Mesothelial cell of epicardium (in vitro differentiated cells): Measurements from ENCODE around the gene SEPTIN6. TPM values are rescaled to one million over a fixed set of nuclear protein-coding genes. Genes with fewer than 3 reads are reported as not detected.

ENCODE experiments used
- DNase-seq, 2 experiments: peaks; one replicate each; pipeline ENCODE4 v3.0.0; 2021; ENCODE audit warnings: low spot score in 2 of 2; ENCODE audit not compliant: unreplicated experiment in 2 of 2
- H3K27ac Mint-ChIP-seq: 2 replicates; pipeline ENCODE4 v1.8.0; 2021; ENCODE audit warnings: mixed read lengths
- H3K27me3 Mint-ChIP-seq: 2 replicates; pipeline ENCODE4 v1.8.0; 2021; ENCODE audit warnings: low read depth, mixed read lengths
- H3K36me3 Mint-ChIP-seq: 2 replicates; pipeline ENCODE4 v1.8.0; 2021; ENCODE audit warnings: mixed read lengths
- H3K4me1 Mint-ChIP-seq: 2 replicates; pipeline ENCODE4 v1.8.0; 2021; ENCODE audit warnings: mixed read lengths
- H3K4me3 Mint-ChIP-seq: 2 replicates; pipeline ENCODE4 v1.8.0; 2021; ENCODE audit warnings: mild to moderate bottlenecking, moderate library complexity, mixed read lengths
- H3K9me3 Mint-ChIP-seq: 2 replicates; pipeline ENCODE4 v1.8.0; 2021; ENCODE audit warnings: mixed read lengths
- total RNA-seq: library from RNA; stranded (reverse); gene quantifications from 3 replicates; pipeline ENCODE4 v1.2.1, GENCODE V29; 2021
- TF ChIP-seq, protein P1 (sequence below): fragments of 200-600 bp; sonication (generic); IDR thresholded peaks from one replicate; pipeline ENCODE4 v1.5.0; 2021; ENCODE audit warnings: antibody characterized with exemption; ENCODE audit not compliant: unreplicated experiment

Gene SEPTIN6
- total RNA-seq, 1 donor from 2014 or later = 62.7 TPM

DNA sequence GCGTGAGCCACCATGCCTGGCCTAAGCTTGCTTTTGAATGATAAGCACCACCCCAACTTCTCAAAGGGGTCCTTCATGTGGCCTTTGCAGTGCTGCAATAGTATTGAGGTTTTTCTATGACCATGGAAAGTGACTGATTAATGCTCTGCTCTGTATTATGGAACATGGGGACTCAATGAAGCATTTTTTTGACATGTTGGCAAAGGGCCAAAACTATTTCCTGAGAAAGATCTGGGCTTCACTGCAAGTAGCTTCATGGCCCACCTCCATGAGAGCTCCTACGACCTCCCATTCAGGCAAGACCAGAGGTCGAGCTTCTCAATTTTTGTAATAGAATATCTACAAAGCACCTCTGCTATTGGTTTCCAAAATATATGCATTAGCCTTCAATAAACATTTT, 16.7 kb upstream of the SEPTIN6 start:
- Mint-ChIP-seq H3K9me3 (peaks cover 34% of the 10 kb centered on the region), H3K4me3 (no peak overlapping the region), H3K36me3 (no peaks in the 10 kb centered on the region), H3K27ac (no peak overlapping the region), H3K4me1 (no peaks in the 10 kb centered on the region), H3K27me3 (no peaks in the 10 kb centered on the region)
- DNase-seq = no peak
- TF ChIP-seq, protein P1, sequence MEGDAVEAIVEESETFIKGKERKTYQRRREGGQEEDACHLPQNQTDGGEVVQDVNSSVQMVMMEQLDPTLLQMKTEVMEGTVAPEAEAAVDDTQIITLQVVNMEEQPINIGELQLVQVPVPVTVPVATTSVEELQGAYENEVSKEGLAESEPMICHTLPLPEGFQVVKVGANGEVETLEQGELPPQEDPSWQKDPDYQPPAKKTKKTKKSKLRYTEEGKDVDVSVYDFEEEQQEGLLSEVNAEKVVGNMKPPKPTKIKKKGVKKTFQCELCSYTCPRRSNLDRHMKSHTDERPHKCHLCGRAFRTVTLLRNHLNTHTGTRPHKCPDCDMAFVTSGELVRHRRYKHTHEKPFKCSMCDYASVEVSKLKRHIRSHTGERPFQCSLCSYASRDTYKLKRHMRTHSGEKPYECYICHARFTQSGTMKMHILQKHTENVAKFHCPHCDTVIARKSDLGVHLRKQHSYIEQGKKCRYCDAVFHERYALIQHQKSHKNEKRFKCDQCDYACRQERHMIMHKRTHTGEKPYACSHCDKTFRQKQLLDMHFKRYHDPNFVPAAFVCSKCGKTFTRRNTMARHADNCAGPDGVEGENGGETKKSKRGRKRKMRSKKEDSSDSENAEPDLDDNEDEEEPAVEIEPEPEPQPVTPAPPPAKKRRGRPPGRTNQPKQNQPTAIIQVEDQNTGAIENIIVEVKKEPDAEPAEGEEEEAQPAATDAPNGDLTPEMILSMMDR = no peak

DNA sequence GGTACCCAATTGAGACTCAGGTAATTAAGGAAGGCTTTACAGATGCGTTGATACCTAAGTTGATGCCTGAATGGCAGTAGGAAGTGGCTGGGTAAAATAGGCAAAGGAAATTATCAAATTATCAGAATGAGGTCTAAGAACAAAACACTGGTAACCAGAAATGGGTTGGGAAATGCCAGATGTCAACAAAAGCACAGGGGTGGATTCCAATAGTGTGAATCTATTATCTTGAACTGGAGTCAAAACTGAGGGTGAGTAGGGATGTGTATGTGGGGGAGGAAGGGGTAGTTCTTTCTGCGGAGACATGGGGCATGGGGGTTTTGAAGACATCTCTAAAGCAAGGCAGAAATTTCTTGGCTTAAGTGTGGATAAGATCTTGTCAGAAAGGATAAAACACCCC, 16.0 kb upstream of the SEPTIN6 start:
- Mint-ChIP-seq H3K4me1 (no peaks in the 10 kb centered on the region), H3K27me3 (no peaks in the 10 kb centered on the region), H3K9me3 (peaks cover 33% of the 10 kb centered on the region), H3K36me3 (no peaks in the 10 kb centered on the region), H3K27ac (no peak overlapping the region), H3K4me3 (no peak overlapping the region)
- DNase-seq = no peak
- TF ChIP-seq, protein P1 = no peak

DNA sequence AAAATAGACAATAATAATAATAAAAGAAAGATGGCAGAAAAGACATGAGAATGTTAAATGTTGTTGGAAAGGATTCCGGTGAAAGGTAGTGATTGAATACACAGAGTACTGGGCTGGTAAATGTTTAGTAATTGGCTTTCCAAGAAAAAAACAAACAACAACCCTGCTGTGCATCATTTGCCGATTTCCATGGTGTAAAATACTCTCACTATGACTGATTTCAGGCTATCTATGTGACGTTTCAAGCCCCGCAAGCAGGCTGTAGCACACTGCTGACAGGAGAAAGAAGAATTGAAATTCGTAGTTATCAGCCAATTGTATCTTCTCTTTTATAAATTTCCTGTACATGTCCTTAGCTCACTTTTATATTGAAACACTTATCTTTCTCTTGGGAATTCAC, 13.6 kb upstream of the SEPTIN6 start:
- Mint-ChIP-seq H3K36me3 (no peaks in the 10 kb centered on the region), H3K4me3 (no peak overlapping the region), H3K27me3 (no peaks in the 10 kb centered on the region), H3K4me1 (no peaks in the 10 kb centered on the region), H3K9me3 (peaks cover 34% of the 10 kb centered on the region), H3K27ac (no peak overlapping the region)
- TF ChIP-seq, protein P1 = no peak
- no peak for DNase-seq

DNA sequence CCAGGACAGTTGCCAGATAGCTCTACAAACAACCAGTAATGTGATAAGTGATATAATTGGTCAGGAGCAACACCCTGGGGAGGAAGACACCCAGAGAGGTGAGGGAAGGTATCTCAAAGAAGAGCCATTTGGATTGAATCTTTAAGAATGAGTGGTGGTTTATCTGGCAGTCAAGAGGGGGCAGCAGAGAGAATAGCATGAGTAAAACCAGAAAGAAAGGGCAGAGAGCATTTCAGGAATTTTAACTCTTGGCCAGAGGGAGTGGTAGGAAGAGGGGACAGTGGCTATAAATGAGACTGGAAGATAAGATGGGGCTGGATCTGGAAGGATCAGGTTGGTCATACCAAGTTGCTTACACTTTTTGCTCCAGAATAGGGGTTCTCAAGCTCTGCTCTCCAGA, 5.9 kb upstream of the SEPTIN6 start:
- Mint-ChIP-seq H3K27ac (no peak overlapping the region), H3K9me3 (peaks cover 23% of the 10 kb centered on the region)
- no peak for DNase-seq

DNA sequence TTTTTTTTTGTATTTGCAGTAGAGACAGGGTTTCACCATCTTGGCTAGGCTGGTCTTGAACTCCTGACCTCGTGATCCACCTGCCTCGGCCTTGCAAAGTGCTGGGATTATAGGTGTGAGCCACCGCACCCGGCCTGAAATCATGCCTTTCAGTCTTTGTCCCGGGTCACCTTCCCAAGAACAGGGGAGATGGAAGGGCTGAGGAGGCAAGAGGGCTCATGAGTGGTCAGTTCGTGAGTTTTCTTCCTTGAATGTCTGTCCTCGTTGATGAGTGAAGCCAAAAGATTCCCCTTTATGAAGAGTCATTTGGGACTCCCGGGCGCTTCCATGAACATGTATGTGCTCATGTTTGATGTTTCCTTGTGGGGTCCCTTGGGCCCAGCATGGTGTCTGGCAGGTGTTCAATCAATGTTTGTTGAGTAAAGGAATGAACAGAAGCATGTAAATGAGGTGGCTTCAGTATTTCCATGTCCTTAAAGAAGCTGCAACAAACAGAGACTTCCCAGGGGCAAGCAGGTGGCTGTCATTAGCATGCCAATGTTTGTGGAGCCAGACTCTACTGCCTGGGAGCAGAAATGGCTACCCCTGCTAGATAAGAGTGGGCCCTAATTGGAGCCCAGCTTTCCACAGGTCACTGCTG, 3.4 kb upstream of the SEPTIN6 start:
- no peak for DNase-seq
- Mint-ChIP-seq H3K9me3 (peaks cover 16% of the 10 kb centered on the region), H3K27me3 (no peaks in the 10 kb centered on the region), H3K4me3 (no peak overlapping the region), H3K27ac (no peak overlapping the region), H3K36me3 (no peaks in the 10 kb centered on the region), H3K4me1 (peaks cover 15% of the 10 kb centered on the region)
- TF ChIP-seq, protein P1 = no peak

More for the DNA sequence above, 5.9 kb upstream of the SEPTIN6 start:
- no peaks in the 10 kb centered on the region for H3K27me3 Mint-ChIP-seq
- TF ChIP-seq, protein P1 = peak; percentile 37
- peaks cover 10% of the 10 kb centered on the region for H3K4me1 Mint-ChIP-seq
- H3K36me3 Mint-ChIP-seq = no peaks in the 10 kb centered on the region
- H3K4me3 Mint-ChIP-seq = no peak overlapping the region

DNA sequence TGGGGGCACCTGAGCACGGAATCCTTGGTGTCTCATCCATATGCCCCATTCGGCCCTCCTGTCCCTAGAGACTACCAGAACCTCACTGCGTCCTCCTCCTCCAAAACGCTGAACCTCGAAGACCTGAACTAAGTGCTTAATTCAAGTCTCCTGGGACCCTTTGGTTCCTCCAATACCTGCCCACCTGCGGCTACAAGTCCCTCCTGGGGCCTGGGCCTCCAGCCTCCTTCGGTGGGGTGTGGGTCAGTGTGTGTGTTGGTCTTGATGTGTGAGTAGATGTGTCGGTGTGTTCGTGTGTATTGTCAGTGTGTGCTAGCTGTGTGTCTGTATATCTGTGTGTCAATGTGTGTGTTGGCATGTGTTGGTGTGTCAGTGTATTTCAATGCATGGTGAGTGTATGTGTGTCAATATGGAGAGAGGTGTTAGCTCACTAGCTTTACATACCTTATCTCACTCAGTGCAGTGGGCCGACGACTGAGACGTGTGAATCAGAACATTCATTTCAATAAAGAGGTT, 2.6 kb upstream of the SEPTIN6 start:
- no peak for DNase-seq
- Mint-ChIP-seq H3K27me3 (no peaks in the 10 kb centered on the region), H3K27ac (no peak overlapping the region), H3K4me3 (no peak overlapping the region), H3K4me1 (peaks cover 22% of the 10 kb centered on the region), H3K36me3 (no peaks in the 10 kb centered on the region), H3K9me3 (peaks cover 16% of the 10 kb centered on the region)
- TF ChIP-seq, protein P1 = no peak
